PFSK-1 (cell line): ENCODE measurements around the gene IGF1R.

ENCODE experiments used
- FOXP2 ChIP-seq: optimal IDR thresholded peaks from 2 replicates; pipeline ENCODE3; 2011; ENCODE audit warnings: borderline replicate concordance, control low read depth, inconsistent platforms; ENCODE audit not compliant: insufficient read depth; ENCODE audit errors: extremely low read length, extremely low read depth
- POLR2AphosphoS5 ChIP-seq: IDR thresholded peaks from 2 replicates; pipeline ENCODE4 v1.6.1; 2012; ENCODE audit warnings: low read depth, mild to moderate bottlenecking, control low read depth, low read length, moderate library complexity
- REST ChIP-seq, 2 experiments: IDR thresholded peaks; 2 replicates each; pipeline versions ENCODE4 v1.6.1 to v1.8.0; 2011 to 2012; ENCODE audit warnings: low read depth in 2 of 2, low read length in 2 of 2, control low read depth in 1 of 2, inconsistent platforms in 1 of 2, mild to moderate bottlenecking in 1 of 2, moderate library complexity in 1 of 2; ENCODE audit not compliant: insufficient read depth in 1 of 2
- SIN3A ChIP-seq: IDR thresholded peaks from 2 replicates; pipeline ENCODE4 v1.6.1; 2012; ENCODE audit warnings: mild to moderate bottlenecking, low read length, moderate library complexity, borderline replicate concordance; ENCODE audit not compliant: insufficient read depth
- TAF1 ChIP-seq: IDR thresholded peaks from 2 replicates; pipeline ENCODE4 v1.6.1; 2012; ENCODE audit warnings: low read length, control low read depth, borderline replicate concordance; ENCODE audit not compliant: insufficient read depth

IGF1R gene

GRCh38 chr15:99009741-99010330, 361.5 kb downstream of the IGF1R start:
- TF ChIP-seq SIN3A (no peak), FOXP2 (no peak), POLR2AphosphoS5 (no peak), TAF1 (no peak), REST (IDR thresholded peaks at IDR 0.05; ENCODE audit: insufficient read depth in 1 of 2, low read depth in 2 of 2, low read length in 2 of 2) (no peak)

DNA sequence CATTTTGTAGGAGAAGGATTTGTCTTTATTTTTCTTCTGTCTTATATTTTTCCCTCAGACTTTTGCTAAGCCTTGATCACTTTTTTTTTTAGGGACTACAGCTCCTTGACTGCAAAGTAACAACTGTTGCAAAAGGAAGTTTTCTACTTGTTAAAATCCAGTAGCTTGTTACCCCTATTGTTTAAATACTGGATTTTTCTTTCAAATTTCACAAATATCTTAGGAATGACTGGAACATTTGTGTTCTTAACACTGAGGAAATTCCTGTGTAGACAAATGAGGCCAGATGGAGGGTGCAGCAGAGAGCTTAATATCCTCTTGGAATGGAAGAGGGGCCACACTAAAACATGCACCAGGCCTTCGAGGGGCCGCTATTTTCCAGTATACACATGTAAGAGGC, 362.4 kb downstream of the IGF1R start:
- TF ChIP-seq REST (IDR thresholded peaks at IDR 0.05; ENCODE audit: insufficient read depth in 1 of 2, low read depth in 2 of 2, low read length in 2 of 2): no peak
- no peak for TF ChIP-seq SIN3A
- TF ChIP-seq POLR2AphosphoS5: no peak
- no peak for TF ChIP-seq FOXP2
- no peak for TF ChIP-seq TAF1
